Uterus (tissue), 2 donors: ENCODE results near the gene KLHL17.

Experiments used
- CTCF ChIP-seq, 4 experiments: fragments of 200-600 bp in 2 of 4; fragments of 450-650 bp in 2 of 4; sonication (generic) in 2 of 4; IDR thresholded peaks; one replicate each; pipeline ENCODE4 v1.5.1; 2016 to 2019; ENCODE audit warnings: antibody characterized with exemption in 4 of 4, mild to moderate bottlenecking in 2 of 4, moderate library complexity in 1 of 4
- POLR2A ChIP-seq, 2 donors: fragments of 450-650 bp; IDR thresholded peaks; one replicate each; pipeline ENCODE4 v1.6.1; 2016; ENCODE audit warnings: antibody characterized with exemption in 2 of 2, mild to moderate bottlenecking in 1 of 2, moderate library complexity in 1 of 2

- no peak for TF ChIP-seq CTCF (IDR thresholded peaks at IDR 0.05)
- no peak for TF ChIP-seq POLR2A (IDR thresholded peaks at IDR 0.05)
Observed at GRCh38 chr1:929712-930632, 30.4 kb upstream of the KLHL17 start.
